SK-N-MC (cell line): ENCODE measurements around the gene CMSS1.

Experiments used
- EZH2 ChIP-seq: fragments of 200-600 bp; sonication (generic); IDR thresholded peaks from one replicate; pipeline ENCODE4 v1.6.1; 2017; ENCODE audit warnings: antibody characterized with exemption
- FOXP2 ChIP-seq: optimal IDR thresholded peaks from 2 replicates; pipeline ENCODE3; 2011; ENCODE audit warnings: mild to moderate bottlenecking, moderate library complexity; ENCODE audit not compliant: insufficient read depth; ENCODE audit errors: extremely low read length, control extremely low read depth
- POLR2AphosphoS5 ChIP-seq: IDR thresholded peaks from 2 replicates; pipeline ENCODE4 v1.6.1; 2012; ENCODE audit warnings: mild to moderate bottlenecking, low read depth, low read length, borderline replicate concordance

DNA sequence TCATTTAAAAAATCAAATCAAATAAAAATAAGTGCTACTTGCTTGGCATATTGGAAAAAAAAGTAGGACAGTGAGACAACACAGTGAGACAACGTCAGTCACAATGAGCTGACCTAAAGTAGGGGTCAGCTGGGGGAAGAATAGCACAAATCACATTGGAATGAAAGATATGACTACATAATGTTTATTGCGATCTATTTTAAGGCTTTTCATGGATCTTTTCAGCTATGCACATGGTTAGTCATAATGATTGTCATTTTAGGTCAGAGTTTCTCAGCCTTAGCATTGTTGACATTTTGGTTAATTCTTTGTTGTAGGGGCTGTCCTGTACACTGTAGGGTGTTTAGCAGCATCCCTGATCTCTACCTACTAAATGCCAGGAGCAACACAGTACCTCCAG lies 44.5 kb downstream of the CMSS1 start:
- TF ChIP-seq POLR2AphosphoS5: no peak
- TF ChIP-seq EZH2: no peak
- TF ChIP-seq FOXP2: no peak
